Body of pancreas (tissue), 4 donors: ENCODE data around the gene ACOX3.

ENCODE experiments used
- POLR2A ChIP-seq, 3 donors: fragments of 450-650 bp; IDR thresholded peaks; one replicate each; pipeline ENCODE4 v1.6.1; 2016; ENCODE audit warnings: antibody characterized with exemption in 3 of 3, mild to moderate bottlenecking in 2 of 3
- TF ChIP-seq, protein P1 (sequence below), 7 experiments: fragments of 450-650 bp in 4 of 7; fragments of 200-600 bp in 3 of 7; sonication (generic) in 3 of 7; IDR thresholded peaks; one replicate each; pipeline ENCODE4 v1.5.1; 2016 to 2019; ENCODE audit warnings: antibody characterized with exemption in 7 of 7

DNA sequence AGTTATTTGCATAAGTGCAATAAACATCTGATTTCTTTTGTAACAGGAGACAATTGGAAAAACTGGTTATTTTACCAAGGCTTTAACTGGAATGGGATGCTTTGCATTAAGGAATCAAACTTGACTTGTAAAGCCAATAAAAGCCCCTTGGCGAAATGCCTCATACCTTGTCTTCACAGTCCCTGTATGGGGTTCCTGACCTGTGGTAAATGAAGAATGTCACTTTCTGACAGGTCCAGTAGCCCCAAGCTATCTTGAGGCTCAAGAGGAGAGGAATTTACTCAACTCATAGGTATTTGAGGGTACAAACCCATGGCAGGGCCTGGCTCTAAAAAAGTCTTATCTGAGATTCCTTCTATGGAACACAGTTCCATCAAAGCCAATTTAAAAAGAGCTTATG is 78.0 kb downstream of the ACOX3 start:
- TF ChIP-seq, protein P1, sequence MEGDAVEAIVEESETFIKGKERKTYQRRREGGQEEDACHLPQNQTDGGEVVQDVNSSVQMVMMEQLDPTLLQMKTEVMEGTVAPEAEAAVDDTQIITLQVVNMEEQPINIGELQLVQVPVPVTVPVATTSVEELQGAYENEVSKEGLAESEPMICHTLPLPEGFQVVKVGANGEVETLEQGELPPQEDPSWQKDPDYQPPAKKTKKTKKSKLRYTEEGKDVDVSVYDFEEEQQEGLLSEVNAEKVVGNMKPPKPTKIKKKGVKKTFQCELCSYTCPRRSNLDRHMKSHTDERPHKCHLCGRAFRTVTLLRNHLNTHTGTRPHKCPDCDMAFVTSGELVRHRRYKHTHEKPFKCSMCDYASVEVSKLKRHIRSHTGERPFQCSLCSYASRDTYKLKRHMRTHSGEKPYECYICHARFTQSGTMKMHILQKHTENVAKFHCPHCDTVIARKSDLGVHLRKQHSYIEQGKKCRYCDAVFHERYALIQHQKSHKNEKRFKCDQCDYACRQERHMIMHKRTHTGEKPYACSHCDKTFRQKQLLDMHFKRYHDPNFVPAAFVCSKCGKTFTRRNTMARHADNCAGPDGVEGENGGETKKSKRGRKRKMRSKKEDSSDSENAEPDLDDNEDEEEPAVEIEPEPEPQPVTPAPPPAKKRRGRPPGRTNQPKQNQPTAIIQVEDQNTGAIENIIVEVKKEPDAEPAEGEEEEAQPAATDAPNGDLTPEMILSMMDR (IDR thresholded peaks at IDR 0.05) = no peak
- no peak for TF ChIP-seq POLR2A (IDR thresholded peaks at IDR 0.05)
